ENCODE results near the gene KCNQ1.

Gene KCNQ1

GRCh38 chr11:2436013-2436520 is 8.7 kb upstream of the KCNQ1 start:
- H3K27ac ChIP-seq (ENCODE audit: low read length), result no peak overlapping the region
- peaks cover 7 to 14% of the 10 kb centered on the region in 2 donors for H3K27me3 ChIP-seq (ENCODE audit: control insufficient read depth in 1 of 2, insufficient read depth in 2 of 2, low read length in 2 of 2)
- H3K4me3 ChIP-seq (ENCODE audit: low read length in 2 of 2), result no peak overlapping the region
- H3K9ac ChIP-seq (ENCODE audit: low read length in 2 of 2), result no peak overlapping the region
- no peaks in the 10 kb centered on the region for H3K4me1 ChIP-seq (ENCODE audit: control insufficient read depth, insufficient read depth, low read length)
- H3K9me3 ChIP-seq (ENCODE audit: control insufficient read depth in 2 of 2, low read length in 2 of 2), result no peaks in the 10 kb centered on the region
- no peaks in the 10 kb centered on the region for H3K36me3 ChIP-seq (ENCODE audit: control insufficient read depth in 2 of 2, insufficient read depth in 2 of 2, low read length in 2 of 2)

- no peak overlapping the region for H3K27ac ChIP-seq (ENCODE audit: low read length)
- H3K36me3 ChIP-seq (ENCODE audit: control insufficient read depth in 2 of 2, insufficient read depth in 2 of 2, low read length in 2 of 2), result no peaks in the 10 kb centered on the region
- H3K4me3 ChIP-seq (ENCODE audit: low read length in 2 of 2), result no peak overlapping the region
- no peak overlapping the region for H3K9ac ChIP-seq (ENCODE audit: low read length in 2 of 2)
- no peaks in the 10 kb centered on the region for H3K9me3 ChIP-seq (ENCODE audit: control insufficient read depth in 2 of 2, low read length in 2 of 2)
- no peaks in the 10 kb centered on the region for H3K4me1 ChIP-seq (ENCODE audit: control insufficient read depth, insufficient read depth, low read length)
- H3K27me3 ChIP-seq (ENCODE audit: control insufficient read depth in 1 of 2, insufficient read depth in 2 of 2, low read length in 2 of 2), result peaks cover 7 to 14% of the 10 kb centered on the region in 2 donors
Measured at GRCh38 chr11:2436521-2437031, 8.2 kb upstream of the KCNQ1 start.

DNA sequence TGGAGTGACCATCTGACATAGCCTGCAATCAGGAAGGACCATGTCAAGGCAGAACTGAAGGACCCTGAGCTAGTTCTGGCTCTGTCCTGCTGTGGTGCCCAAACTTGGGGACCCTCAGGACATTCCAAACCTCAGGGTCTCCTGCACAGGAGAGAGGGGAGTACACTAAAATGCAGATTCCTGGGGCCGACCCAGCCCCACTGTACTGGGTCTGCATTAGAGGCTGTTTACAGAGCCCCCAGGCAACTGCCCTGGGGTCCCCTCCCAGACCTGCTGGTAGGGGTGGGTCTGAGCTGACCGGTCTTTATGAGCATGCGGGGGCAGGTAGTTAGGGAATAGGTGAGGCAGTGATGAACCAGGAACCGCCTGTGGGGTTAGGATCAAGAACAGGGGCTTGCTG is 7.3 kb upstream of the KCNQ1 start:
- H3K27me3 ChIP-seq (ENCODE audit: control insufficient read depth in 1 of 2, insufficient read depth in 2 of 2, low read length in 2 of 2), result peaks cover 7 to 14% of the 10 kb centered on the region in 2 donors
- no peaks in the 10 kb centered on the region for H3K9me3 ChIP-seq (ENCODE audit: control insufficient read depth in 2 of 2, low read length in 2 of 2)
- H3K4me3 ChIP-seq (ENCODE audit: low read length in 2 of 2), result no peak overlapping the region
- no peak overlapping the region for H3K9ac ChIP-seq (ENCODE audit: low read length in 2 of 2)
- H3K27ac ChIP-seq (ENCODE audit: low read length), result no peak overlapping the region
- H3K36me3 ChIP-seq (ENCODE audit: control insufficient read depth in 2 of 2, insufficient read depth in 2 of 2, low read length in 2 of 2), result no peaks in the 10 kb centered on the region
- H3K4me1 ChIP-seq (ENCODE audit: control insufficient read depth, insufficient read depth, low read length), result no peaks in the 10 kb centered on the region

GRCh38 chr11:2439820-2440219 is 5.0 kb upstream of the KCNQ1 start:
- H3K36me3 ChIP-seq (ENCODE audit: control insufficient read depth in 2 of 2, insufficient read depth in 2 of 2, low read length in 2 of 2), result no peaks in the 10 kb centered on the region
- no peak overlapping the region for H3K27ac ChIP-seq (ENCODE audit: low read length)
- peaks cover 12 to 17% of the 10 kb centered on the region in 2 donors for H3K27me3 ChIP-seq (ENCODE audit: control insufficient read depth in 1 of 2, insufficient read depth in 2 of 2, low read length in 2 of 2)
- H3K9me3 ChIP-seq (ENCODE audit: control insufficient read depth in 2 of 2, low read length in 2 of 2), result peaks cover 2 to 5% of the 10 kb centered on the region in 2 donors
- H3K9ac ChIP-seq (ENCODE audit: low read length in 2 of 2), result no peak overlapping the region
- peaks cover 3% of the 10 kb centered on the region for H3K4me1 ChIP-seq (ENCODE audit: control insufficient read depth, insufficient read depth, low read length)
- H3K4me3 ChIP-seq (ENCODE audit: low read length in 2 of 2), result no peak overlapping the region

DNA sequence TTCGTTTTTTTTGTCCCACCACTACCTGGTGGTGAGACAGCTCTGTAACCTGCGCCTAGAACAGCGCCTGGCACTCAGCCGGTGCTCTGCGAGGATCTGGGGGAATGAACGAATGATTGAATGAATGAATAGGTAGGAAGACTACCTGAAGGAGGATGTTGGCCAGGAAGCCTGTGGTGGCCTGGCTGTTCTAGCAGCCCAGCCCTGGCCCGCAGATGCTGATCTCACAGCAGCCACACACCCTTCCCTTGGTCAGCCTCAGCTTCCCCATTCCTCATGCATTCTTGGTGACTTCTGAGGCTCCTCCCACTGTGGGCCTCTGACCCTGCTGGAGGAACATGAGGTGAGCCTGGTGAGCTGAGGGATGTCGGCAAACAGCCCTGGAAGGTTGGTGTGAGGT is 4.2 kb upstream of the KCNQ1 start:
- H3K9ac ChIP-seq (ENCODE audit: low read length in 2 of 2), result no peak overlapping the region
- H3K27me3 ChIP-seq (ENCODE audit: control insufficient read depth in 1 of 2, insufficient read depth in 2 of 2, low read length in 2 of 2), result peaks cover 16 to 19% of the 10 kb centered on the region in 2 donors
- H3K4me1 ChIP-seq (ENCODE audit: control insufficient read depth, insufficient read depth, low read length), result peaks cover 3% of the 10 kb centered on the region
- H3K27ac ChIP-seq (ENCODE audit: low read length), result no peak overlapping the region
- H3K9me3 ChIP-seq (ENCODE audit: control insufficient read depth in 2 of 2, low read length in 2 of 2), result peaks cover 2 to 5% of the 10 kb centered on the region in 2 donors
- H3K36me3 ChIP-seq (ENCODE audit: control insufficient read depth in 2 of 2, insufficient read depth in 2 of 2, low read length in 2 of 2), result no peaks in the 10 kb centered on the region
- no peak overlapping the region for H3K4me3 ChIP-seq (ENCODE audit: low read length in 2 of 2)

GRCh38 chr11:2441171-2441570 is 3.6 kb upstream of the KCNQ1 start:
- H3K4me1 ChIP-seq (ENCODE audit: control insufficient read depth, insufficient read depth, low read length), result peaks cover 3% of the 10 kb centered on the region
- peaks cover 19 to 22% of the 10 kb centered on the region in 2 donors for H3K27me3 ChIP-seq (ENCODE audit: control insufficient read depth in 1 of 2, insufficient read depth in 2 of 2, low read length in 2 of 2)
- H3K9me3 ChIP-seq (ENCODE audit: control insufficient read depth in 2 of 2, low read length in 2 of 2), result peaks cover 2 to 5% of the 10 kb centered on the region in 2 donors
- H3K9ac ChIP-seq (ENCODE audit: low read length in 2 of 2), result no peak overlapping the region
- H3K27ac ChIP-seq (ENCODE audit: low read length), result no peak overlapping the region
- no peaks in the 10 kb centered on the region for H3K36me3 ChIP-seq (ENCODE audit: control insufficient read depth in 2 of 2, insufficient read depth in 2 of 2, low read length in 2 of 2)
- no peak overlapping the region for H3K4me3 ChIP-seq (ENCODE audit: low read length in 2 of 2)

GRCh38 chr11:2442589-2442988 is 2.2 kb upstream of the KCNQ1 start:
- H3K27ac ChIP-seq (ENCODE audit: low read length), result no peak overlapping the region
- H3K27me3 ChIP-seq (ENCODE audit: control insufficient read depth in 1 of 2, insufficient read depth in 2 of 2, low read length in 2 of 2), result peaks cover 17 to 21% of the 10 kb centered on the region in 2 donors
- H3K4me1 ChIP-seq (ENCODE audit: control insufficient read depth, insufficient read depth, low read length), result peaks cover 3% of the 10 kb centered on the region
- H3K9me3 ChIP-seq (ENCODE audit: control insufficient read depth in 2 of 2, low read length in 2 of 2), result peaks cover 2 to 5% of the 10 kb centered on the region in 2 donors
- no peak overlapping the region for H3K9ac ChIP-seq (ENCODE audit: low read length in 2 of 2)
- H3K36me3 ChIP-seq (ENCODE audit: control insufficient read depth in 2 of 2, insufficient read depth in 2 of 2, low read length in 2 of 2), result no peaks in the 10 kb centered on the region
- H3K4me3 ChIP-seq (ENCODE audit: low read length in 2 of 2), result no peak overlapping the region

GRCh38 chr11:2443406-2443805 is 1.4 kb upstream of the KCNQ1 start:
- peaks cover 6% of the 10 kb centered on the region for H3K4me1 ChIP-seq (ENCODE audit: control insufficient read depth, insufficient read depth, low read length)
- no peak overlapping the region for H3K27ac ChIP-seq (ENCODE audit: low read length)
- H3K36me3 ChIP-seq (ENCODE audit: control insufficient read depth in 2 of 2, insufficient read depth in 2 of 2, low read length in 2 of 2), result no peaks in the 10 kb centered on the region
- H3K9ac ChIP-seq (ENCODE audit: low read length in 2 of 2), result no peak overlapping the region
- H3K9me3 ChIP-seq (ENCODE audit: control insufficient read depth in 2 of 2, low read length in 2 of 2), result peaks cover 2 to 5% of the 10 kb centered on the region in 2 donors
- H3K4me3 ChIP-seq (ENCODE audit: low read length in 2 of 2), result no peak overlapping the region
- peaks cover 20 to 24% of the 10 kb centered on the region in 2 donors for H3K27me3 ChIP-seq (ENCODE audit: control insufficient read depth in 1 of 2, insufficient read depth in 2 of 2, low read length in 2 of 2)

- Histone ChIP-seq H3K4me3 (ENCODE audit: low read length in 2 of 2) (peak within 1 kb of the TSS; percentile 19 to 47), H3K27me3 (ENCODE audit: control insufficient read depth in 1 of 2, insufficient read depth in 2 of 2, low read length in 2 of 2) (peaks cover 22 to 29% of the 10 kb centered on the region in 2 donors), H3K9me3 (ENCODE audit: control insufficient read depth in 2 of 2, low read length in 2 of 2) (peaks cover 2 to 5% of the 10 kb centered on the region in 2 donors), H3K27ac (ENCODE audit: low read length) (no peak within 1 kb of the TSS), H3K9ac (ENCODE audit: low read length in 2 of 2) (no peak within 1 kb of the TSS), H3K36me3 (ENCODE audit: control insufficient read depth in 2 of 2, insufficient read depth in 2 of 2, low read length in 2 of 2) (no peaks in the 10 kb centered on the region), H3K4me1 (ENCODE audit: control insufficient read depth, insufficient read depth, low read length) (peaks cover 6% of the 10 kb centered on the region)
Measured at GRCh38 chr11:2443881-2444820, 657 bp upstream of the KCNQ1 start, which contains the start of gene TRPM5. TSS of gene TRPM5 (minus strand) at chr11:2444514. CDS start at chr11:2423036, 21,478 bp downstream.

DNA sequence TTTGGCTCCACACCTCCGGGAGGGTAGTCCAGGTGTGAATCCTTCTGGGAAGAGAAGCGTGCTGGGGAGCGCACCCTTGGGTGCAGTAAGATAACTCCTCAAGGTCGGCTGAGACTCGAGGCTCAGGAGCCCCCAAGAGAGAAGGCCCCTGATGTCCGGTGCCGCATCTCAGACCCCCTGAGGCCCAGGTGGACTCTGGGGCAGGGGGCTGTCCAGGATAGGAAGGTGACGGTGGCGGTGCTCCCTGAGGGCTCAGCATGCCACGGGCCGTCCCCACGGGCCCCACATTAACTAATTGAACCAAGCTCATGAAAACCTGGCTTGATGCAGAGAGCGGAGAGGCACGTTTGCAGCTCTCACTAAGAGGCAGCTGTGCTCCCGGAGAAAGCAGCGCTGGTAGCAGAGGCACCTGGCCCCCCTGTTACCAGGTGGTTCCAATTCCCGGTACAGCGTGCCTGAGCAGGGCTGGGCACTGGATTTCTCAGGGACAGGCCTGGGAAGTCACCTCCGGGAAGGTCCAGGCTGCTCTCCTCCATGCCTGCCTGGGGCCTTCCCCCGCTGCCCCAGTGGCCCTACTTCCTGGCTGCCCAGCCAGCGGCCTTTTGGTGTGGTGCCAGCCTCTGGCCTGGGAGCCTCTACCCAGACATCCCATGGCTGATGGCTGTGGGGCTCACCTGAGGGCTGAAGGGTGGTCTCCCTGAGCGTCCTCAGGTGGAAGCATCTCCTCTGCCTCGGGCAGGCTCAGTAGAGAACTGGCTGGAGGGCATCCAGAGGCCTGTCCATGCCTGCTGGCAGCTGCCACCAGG is 1.1 kb downstream of the KCNQ1 start:
- H3K4me1 ChIP-seq (ENCODE audit: control insufficient read depth, insufficient read depth, low read length), result peaks cover 6% of the 10 kb centered on the region
- no peaks in the 10 kb centered on the region for H3K36me3 ChIP-seq (ENCODE audit: control insufficient read depth in 2 of 2, insufficient read depth in 2 of 2, low read length in 2 of 2)
- no peak overlapping the region for H3K27ac ChIP-seq (ENCODE audit: low read length)
- no peak overlapping the region for H3K9ac ChIP-seq (ENCODE audit: low read length in 2 of 2)
- peaks cover 22 to 34% of the 10 kb centered on the region in 2 donors for H3K27me3 ChIP-seq (ENCODE audit: control insufficient read depth in 1 of 2, insufficient read depth in 2 of 2, low read length in 2 of 2)
- H3K9me3 ChIP-seq (ENCODE audit: control insufficient read depth in 2 of 2, low read length in 2 of 2), result peaks cover 2 to 5% of the 10 kb centered on the region in 2 donors
- H3K4me3 ChIP-seq (ENCODE audit: low read length in 2 of 2), result peak overlapping the region; percentile 19 to 47
